ENCODE measurements around the gene ITIH1.
"Not testable (repeated sequence)": the region's sequence is repeated elsewhere in the genome, so short reads cannot be mapped to it uniquely, and the experiment has no call there.

ITIH1 gene

GRCh38 chr3:52777127-52777958, at the start of gene ITIH1:
Gene ITIH1, plus strand, starts transcription at chr3:52777599. Its CDS starts 17 bp downstream, at chr3:52777616.
- DNase-seq: no peak

- DNase-seq: not testable (repeated sequence)
Observed at GRCh38 chr3:52728753-52729152, 48.6 kb upstream of the ITIH1 start.

- DNase-seq: no peak
Observed at GRCh38 chr3:52730681-52731080, 46.7 kb upstream of the ITIH1 start.

- no peak for DNase-seq
Observed at GRCh38 chr3:52731590-52731989, 45.8 kb upstream of the ITIH1 start.

GRCh38 chr3:52733256-52733891, 44.0 kb upstream of the ITIH1 start:
- no peak for DNase-seq

GRCh38 chr3:52739730-52740129, 37.7 kb upstream of the ITIH1 start:
- DNase-seq: no peak

- DNase-seq: peak; percentile 9
Observed at GRCh38 chr3:52742418-52743041, 34.9 kb upstream of the ITIH1 start.

- no peak for DNase-seq
Observed at GRCh38 chr3:52743152-52743551, 34.2 kb upstream of the ITIH1 start.

- no peak for DNase-seq
Observed at GRCh38 chr3:52743721-52744120, 33.7 kb upstream of the ITIH1 start.

GRCh38 chr3:52752045-52752660, 25.2 kb upstream of the ITIH1 start:
- no peak for DNase-seq

GRCh38 chr3:52754373-52754772, 23.0 kb upstream of the ITIH1 start:
- no peak for DNase-seq

GRCh38 chr3:52756141-52756540, 21.3 kb upstream of the ITIH1 start:
- no peak for DNase-seq

GRCh38 chr3:52763466-52763865, 13.9 kb upstream of the ITIH1 start:
- DNase-seq: no peak

- no peak for DNase-seq
Observed at GRCh38 chr3:52769786-52770455, 7.5 kb upstream of the ITIH1 start.

- DNase-seq: peak; percentile 97
Observed at GRCh38 chr3:52770496-52771333, 6.7 kb upstream of the ITIH1 start, which contains the start of gene NEK4. Gene NEK4, minus strand, starts transcription at chr3:52770940. Its CDS starts 194 bp downstream, at chr3:52770746.

GRCh38 chr3:52771334-52771681, 6.1 kb upstream of the ITIH1 start:
- DNase-seq: no peak

- DNase-seq: no peak
Observed at GRCh38 chr3:52771702-52772101, 5.7 kb upstream of the ITIH1 start.

- no peak for DNase-seq
Observed at GRCh38 chr3:52773361-52774065, 3.9 kb upstream of the ITIH1 start.

- no peak for DNase-seq
Observed at GRCh38 chr3:52774066-52774713, 3.2 kb upstream of the ITIH1 start.

All from midbrain (tissue), 1 donor.